Hematopoietic multipotent progenitor cell treated with erythropoietin and hydrocortisone succinate and interleukin-3 and kit ligand, for 6 days (in vitro differentiated cells): ENCODE measurements around the gene PAFAH2.

Experiments used
- DNase-seq: peaks from one replicate; pipeline ENCODE4 v3.0.0-alpha.2; 2015

Gene PAFAH2

DNA sequence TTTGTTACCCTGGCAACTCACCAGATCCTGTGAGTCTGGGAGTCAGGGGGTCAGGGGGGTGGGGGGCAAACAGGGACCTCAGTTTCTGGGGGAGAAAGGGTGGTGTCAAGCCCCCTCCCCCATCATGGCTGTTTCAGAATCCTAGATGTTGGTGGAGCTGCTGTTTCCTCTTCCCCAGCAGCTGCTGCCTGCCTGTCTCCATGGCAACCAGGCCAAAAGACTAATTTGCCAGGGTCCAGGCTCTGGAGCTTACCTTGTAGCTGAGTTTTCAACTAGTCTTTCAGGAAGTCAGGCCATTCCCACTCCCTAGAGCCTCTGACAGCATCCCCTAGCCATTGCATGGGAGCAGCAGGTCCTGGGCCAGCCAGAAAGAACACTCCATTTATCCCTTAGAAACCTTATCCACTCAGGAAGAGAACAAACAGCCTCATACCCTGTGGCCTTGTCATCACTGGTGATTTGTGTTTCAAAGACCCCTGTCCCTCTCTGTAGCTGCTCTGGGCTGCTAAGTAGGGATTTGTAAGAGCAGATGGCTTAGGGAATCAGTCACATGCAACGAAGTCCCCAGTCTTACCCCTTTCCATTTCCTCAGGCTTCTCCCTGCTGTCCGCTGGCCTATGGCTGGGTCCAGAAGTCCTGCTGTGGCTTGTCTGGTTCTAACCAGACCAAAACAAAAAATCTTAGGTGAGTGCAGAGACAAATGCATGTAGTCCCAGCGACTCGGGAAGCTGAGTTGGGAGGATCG lies 70.2 kb downstream of the PAFAH2 start:
- DNase-seq = no peak

DNA sequence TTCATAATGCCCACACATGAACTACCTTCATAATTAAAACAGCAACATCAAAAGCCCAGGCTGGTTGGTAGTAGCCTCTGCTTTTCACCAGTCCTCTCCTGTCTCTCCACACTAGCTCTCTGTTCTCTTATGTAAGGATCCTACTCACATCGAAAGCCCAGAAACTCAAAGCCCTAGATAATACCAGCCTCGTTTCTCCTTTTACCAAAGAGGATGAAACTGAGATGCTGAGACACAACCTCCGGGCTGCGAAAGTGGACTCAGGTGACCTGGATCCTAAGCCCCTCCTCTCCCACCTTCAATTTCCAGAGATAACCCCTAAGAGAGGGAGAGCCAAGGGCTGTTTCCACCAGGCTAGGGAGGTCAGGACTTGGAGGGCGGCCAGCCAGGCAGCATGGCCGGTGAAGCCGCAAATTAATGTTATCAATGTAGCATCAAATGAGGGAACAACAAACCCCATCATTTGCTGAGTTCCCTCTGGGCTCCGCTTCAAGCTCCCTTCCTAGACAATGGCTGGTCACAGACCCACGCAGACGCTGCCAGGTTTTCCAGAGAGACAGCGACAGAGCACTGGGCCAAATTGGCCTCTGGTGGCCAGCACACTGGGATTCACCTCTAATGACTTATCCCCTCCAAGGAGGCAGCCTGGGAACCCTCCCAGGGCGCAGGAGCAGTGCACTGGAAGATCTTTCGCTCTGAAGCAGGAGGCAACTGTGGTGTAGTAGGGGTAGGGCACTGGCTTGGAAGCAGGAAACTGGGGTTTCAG lies 70.9 kb downstream of the PAFAH2 start:
- no peak for DNase-seq

DNA sequence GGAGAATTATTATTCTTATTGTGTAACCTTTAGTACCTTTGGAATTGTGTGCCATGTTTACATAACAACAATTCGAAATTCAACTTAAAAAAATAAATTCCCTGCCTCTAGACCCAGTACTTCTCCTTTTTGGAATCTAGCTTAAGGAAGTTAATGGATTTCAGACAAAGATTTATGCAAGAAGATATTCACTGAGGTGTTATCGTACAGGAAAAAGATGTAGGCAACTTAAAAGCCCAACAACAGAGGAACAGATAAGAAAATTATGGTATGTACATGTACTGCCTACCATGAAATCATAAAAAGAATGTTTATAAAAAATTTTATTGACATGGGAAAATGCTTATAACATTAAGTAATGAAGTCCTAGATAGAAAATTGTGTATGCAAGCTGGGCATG lies 73.4 kb downstream of the PAFAH2 start:
- DNase-seq = no peak

DNA sequence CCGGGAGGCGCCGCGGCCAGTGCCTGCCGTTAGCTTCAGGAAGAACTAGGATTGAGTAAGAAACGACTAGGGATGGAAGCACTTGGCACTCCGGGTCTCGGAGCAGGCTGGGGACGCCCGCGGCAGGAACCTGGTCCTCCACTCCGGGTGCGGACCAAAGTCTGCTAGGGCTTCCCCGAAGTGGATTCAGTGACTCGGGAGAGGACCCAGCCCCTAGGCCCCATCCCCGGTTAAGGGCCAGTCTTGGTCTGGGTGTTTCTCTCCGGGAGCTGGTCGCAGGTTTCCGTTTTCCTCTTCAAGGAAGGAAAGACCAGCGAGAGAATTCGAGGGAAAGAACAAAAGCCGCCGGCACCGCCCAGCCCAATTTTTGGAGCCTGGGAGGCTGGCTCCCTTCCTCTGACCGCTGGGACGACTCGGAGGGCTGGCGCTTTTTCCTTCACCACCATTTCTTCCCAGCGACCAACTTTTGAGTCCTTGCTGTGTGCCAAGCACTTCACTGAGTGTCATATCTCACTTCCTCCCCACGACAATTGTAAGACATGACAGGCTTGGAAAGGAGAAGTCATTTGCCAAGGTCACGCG lies 74.8 kb downstream of the PAFAH2 start:
- peak; percentile 64 for DNase-seq

DNA sequence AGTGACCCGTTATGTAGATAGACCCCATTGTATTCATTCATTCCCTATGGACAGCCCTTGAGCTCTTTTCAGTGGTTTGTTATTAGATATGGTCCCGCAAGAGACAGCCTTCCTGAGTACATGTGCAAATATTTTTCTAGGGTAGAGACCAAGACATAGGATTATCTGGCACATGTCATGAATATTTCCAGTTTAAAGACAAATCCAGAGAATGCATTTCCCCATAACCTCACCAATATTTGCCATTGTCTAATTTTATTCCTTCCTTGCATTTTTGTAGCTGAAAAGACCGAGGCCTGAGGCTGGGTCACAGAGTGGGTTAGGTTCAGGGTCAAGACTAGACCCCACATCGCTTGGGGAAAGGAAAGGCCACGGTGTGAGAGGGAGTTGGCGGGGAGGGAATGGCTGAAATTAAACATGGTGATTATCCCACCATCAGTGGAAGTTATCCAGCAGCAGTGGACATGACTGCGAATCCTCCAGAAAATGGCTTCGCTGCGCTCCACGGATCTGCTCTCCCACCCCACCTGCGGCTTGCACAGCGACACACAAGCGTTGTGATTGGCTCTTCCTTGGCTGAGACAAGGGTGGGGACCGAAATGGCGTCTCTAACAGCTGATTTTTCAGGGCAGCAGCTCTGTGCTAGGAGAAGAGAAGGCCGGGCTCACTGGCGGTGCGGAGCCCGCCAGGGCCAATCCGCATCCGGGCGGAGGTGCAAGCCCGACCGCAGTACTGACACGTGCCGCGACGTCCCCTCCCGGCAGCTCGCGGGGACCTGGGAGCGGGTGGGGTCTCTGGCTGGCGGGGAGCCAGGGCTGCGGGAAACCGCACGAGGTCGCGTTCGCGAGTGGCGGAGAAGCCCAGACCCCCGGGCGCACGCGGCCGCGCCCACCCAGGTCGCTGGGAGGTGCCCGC lies 75.5 kb downstream of the PAFAH2 start:
- DNase-seq = peak; percentile 84

DNA sequence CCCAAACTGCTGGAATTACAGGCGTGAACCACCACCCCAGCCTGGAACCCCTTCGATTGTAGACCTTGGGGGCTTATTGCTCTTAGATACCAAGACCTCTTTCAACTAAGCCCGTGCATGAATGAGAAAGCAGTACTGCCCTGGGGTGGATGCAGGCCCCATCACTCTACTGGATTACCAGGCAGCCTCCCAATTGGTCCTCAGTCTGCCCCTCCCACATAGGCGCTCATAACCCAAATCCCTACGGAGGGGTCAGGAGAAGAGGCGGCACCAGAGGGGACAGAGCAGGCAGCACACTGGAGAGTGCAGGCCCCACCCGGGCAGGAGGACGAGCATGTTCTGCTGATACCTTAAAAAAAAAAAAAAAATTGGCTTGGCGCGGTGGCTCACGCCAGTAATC lies 79.2 kb downstream of the PAFAH2 start:
- no peak for DNase-seq

GRCh38 chr1:25917996-25918395 lies 79.9 kb downstream of the PAFAH2 start:
- no peak for DNase-seq

DNA sequence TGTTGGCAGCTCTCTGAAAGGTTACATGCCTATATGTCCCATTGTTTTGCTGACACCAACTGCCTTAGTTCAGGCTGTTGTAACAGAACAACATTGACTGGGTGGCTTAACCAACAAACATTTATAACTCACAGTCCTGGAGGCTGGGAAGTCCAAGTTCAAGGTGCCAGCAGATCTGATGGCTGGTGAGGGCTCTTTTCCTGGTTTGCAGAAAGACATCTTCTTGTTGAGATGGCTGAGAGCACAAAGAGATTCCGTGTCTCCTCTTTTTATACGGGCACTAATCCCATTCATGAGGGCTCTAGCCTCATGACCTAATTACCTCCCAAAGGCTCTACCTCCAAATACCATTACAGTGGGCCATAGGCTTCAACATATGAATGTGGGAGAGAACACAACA lies 81.4 kb downstream of the PAFAH2 start:
- no peak for DNase-seq

DNA sequence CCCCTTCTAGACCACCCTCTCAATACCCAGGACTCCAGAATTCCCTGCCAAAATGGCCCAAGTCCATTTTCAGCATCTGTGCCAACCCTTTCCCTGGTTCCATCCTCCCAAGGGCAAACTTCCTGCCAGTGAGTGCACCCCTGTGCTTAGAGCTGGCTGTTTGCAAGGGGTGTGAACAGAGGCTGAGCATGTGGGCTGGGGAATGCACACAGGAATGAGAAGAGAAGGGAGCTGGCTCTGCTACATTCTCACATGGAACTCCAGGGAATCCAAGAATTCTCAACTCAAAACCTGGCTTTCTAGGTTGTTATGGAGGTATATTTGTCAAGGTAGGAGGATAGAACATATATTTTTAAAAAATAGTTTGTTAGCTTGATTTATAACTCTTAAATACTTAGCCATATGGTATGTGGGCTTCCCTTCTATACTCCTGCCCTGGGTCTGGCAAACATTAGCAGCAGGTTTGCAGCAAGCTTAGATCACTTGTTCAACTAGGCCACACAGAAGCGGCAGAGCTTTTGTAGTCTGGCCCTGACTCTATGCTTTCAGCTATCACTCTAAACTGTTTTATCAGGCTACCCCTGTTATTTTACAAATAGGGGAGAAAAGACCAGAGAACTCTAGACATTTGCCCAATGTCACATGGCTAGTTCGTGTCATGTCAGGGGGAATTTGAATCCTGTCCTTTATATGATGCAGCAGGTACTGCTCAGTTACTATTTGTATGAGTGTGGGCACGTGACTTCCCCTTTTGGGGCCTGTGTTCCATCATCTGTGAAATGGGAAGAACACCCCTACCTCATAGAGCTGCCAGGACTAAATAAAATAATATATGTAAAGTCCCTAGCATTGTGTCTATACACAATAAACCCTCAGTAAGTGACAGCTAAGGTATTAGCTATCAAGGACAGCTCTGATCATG lies 83.5 kb downstream of the PAFAH2 start:
- DNase-seq = no peak

DNA sequence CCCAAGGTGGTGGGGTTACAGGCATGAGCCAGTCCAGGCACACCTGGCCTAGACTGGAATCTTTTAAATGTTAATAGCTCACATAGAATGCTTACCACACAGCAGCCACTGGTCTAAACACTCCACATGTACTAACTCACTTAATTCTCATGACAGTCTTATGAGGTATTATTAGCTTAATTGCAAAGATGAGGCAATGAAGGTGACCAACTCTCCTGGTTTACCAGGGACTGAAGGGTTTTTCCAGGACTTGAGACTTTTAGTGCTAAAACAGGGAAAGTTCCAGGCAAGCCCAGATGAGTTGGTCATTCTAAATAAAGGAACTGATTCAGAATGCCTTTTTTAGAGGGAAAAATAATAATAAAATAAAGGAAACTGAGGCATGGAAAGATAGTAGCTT lies 84.7 kb downstream of the PAFAH2 start:
- DNase-seq = no peak

DNA sequence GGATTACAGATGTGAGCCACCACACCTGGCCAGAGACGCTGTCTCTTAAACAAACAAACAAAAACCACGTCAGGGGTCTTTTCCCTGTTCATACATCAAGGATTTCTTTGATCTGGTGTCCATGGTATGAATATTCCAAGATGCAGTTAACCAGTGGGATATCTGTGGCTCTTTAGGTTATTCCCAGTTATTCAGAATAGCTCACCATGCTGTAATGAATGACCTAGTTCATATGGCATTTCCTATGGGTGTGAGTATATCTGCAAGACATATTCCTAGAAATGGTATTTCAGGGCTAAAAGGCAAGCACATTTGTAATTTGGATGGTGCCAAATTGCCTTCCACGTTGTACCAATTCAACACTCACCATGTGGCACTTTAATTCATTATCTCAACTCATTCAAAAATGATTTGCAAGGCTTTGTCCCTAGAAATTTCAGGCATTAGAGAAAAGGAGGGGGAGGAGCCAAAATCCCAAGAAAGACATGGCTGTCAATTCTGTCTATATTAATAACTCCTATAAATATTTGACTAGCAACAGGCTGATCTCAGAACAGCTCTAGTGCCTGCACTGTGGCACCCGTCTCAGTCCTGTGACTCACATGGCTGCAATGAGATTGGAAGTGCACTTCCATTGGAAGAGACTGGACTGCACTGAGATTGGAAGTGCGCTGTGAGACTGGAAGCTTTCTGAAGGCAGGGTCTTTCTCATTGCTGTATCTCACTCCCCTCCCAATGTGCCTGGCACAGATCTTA lies 85.6 kb downstream of the PAFAH2 start:
- DNase-seq = no peak

DNA sequence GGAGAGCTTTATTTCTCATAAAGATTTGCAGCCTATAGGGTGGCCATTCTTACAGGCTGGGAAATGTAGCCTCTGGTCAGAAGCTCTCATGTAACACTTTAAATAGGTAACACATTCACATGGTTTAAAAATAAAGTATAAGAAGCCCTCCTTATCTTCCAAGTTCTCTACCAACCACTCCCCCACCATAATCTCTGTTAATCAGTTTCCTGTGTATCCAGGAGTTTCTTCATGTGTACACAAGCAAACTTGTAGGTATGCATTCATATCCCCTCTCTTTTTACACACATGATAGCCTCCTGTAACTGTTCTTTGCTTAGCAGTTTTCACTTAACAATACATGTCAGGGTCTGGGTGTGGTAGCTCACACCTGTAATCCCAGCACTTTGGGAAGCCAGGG lies 86.7 kb downstream of the PAFAH2 start:
- DNase-seq = no peak
